Mesothelial cell of epicardium (in vitro differentiated cells): ENCODE results near the gene SMAP2. TPM values are rescaled to one million over a fixed set of nuclear protein-coding genes. Genes with fewer than 3 reads are reported as not detected.
"Not testable (repeated sequence)": the region's sequence is repeated elsewhere in the genome, so short reads cannot be mapped to it uniquely, and the experiment has no call there.

Experiments
- DNase-seq, 2 experiments: peaks; one replicate each; pipeline ENCODE4 v3.0.0; 2021; ENCODE audit warnings: low spot score in 2 of 2; ENCODE audit not compliant: unreplicated experiment in 2 of 2
- H3K27ac Mint-ChIP-seq: 2 replicates; pipeline ENCODE4 v1.8.0; 2021; ENCODE audit warnings: mixed read lengths
- H3K27me3 Mint-ChIP-seq: 2 replicates; pipeline ENCODE4 v1.8.0; 2021; ENCODE audit warnings: low read depth, mixed read lengths
- H3K36me3 Mint-ChIP-seq: 2 replicates; pipeline ENCODE4 v1.8.0; 2021; ENCODE audit warnings: mixed read lengths
- H3K4me1 Mint-ChIP-seq: 2 replicates; pipeline ENCODE4 v1.8.0; 2021; ENCODE audit warnings: mixed read lengths
- H3K4me3 Mint-ChIP-seq: 2 replicates; pipeline ENCODE4 v1.8.0; 2021; ENCODE audit warnings: mild to moderate bottlenecking, moderate library complexity, mixed read lengths
- H3K9me3 Mint-ChIP-seq: 2 replicates; pipeline ENCODE4 v1.8.0; 2021; ENCODE audit warnings: mixed read lengths
- CTCF ChIP-seq: fragments of 200-600 bp; sonication (generic); IDR thresholded peaks from one replicate; pipeline ENCODE4 v1.5.0; 2021; ENCODE audit warnings: antibody characterized with exemption; ENCODE audit not compliant: unreplicated experiment
- total RNA-seq: library from RNA; stranded (reverse); gene quantifications from 3 replicates; pipeline ENCODE4 v1.2.1, GENCODE V29; 2021

Gene SMAP2
- total RNA-seq, result 10.9 to 12.4 TPM (median 12.0 TPM) in 3 replicates

- Mint-ChIP-seq H3K36me3 (no peaks in the 10 kb centered on the region), H3K27ac (peak within 1 kb of the TSS; percentile 92), H3K27me3 (no peaks in the 10 kb centered on the region), H3K4me3 (peak within 1 kb of the TSS; percentile 88), H3K4me1 (peaks cover 17% of the 10 kb centered on the region), H3K9me3 (no peaks in the 10 kb centered on the region)
- peak; percentile 96 to 97 for DNase-seq
- no peak for TF ChIP-seq CTCF
These were observed at the start of gene SMAP2 for GRCh38 chr1:40373323-40374283. Gene SMAP2, plus strand, starts transcription at chr1:40373727. Its CDS starts 394 bp downstream, at chr1:40374121.

- DNase-seq, H3K4me1 Mint-ChIP-seq, H3K4me3 Mint-ChIP-seq, H3K27ac Mint-ChIP-seq, H3K36me3 Mint-ChIP-seq, H3K27me3 Mint-ChIP-seq: not testable (repeated sequence)
- peaks cover 24% of the 10 kb centered on the region for H3K9me3 Mint-ChIP-seq
These were observed 42.1 kb upstream of the SMAP2 start for GRCh38 chr1:40331403-40331802.

GRCh38 chr1:40332695-40333094, 40.8 kb upstream of the SMAP2 start:
- Mint-ChIP-seq H3K4me1 (no peaks in the 10 kb centered on the region), H3K36me3 (no peaks in the 10 kb centered on the region), H3K27me3 (no peaks in the 10 kb centered on the region), H3K4me3 (no peak overlapping the region), H3K9me3 (peaks cover 17% of the 10 kb centered on the region), H3K27ac (no peak overlapping the region)
- no peak for DNase-seq
- TF ChIP-seq CTCF, result no peak

- no peak for TF ChIP-seq CTCF
- Mint-ChIP-seq H3K27ac (no peak overlapping the region), H3K27me3 (peaks cover 15% of the 10 kb centered on the region), H3K4me3 (no peak overlapping the region), H3K4me1 (no peaks in the 10 kb centered on the region), H3K9me3 (peaks cover 25% of the 10 kb centered on the region), H3K36me3 (no peaks in the 10 kb centered on the region)
- no peak for DNase-seq
These were observed 36.1 kb upstream of the SMAP2 start for GRCh38 chr1:40337443-40337842.

GRCh38 chr1:40338745-40339419, 34.6 kb upstream of the SMAP2 start:
- Mint-ChIP-seq H3K4me1 (no peaks in the 10 kb centered on the region), H3K4me3 (no peak overlapping the region), H3K36me3 (no peaks in the 10 kb centered on the region), H3K9me3 (peaks cover 16% of the 10 kb centered on the region), H3K27ac (no peak overlapping the region), H3K27me3 (peaks cover 19% of the 10 kb centered on the region)
- peak; percentile 89 for TF ChIP-seq CTCF
- peak; percentile 44 to 91 for DNase-seq
